IMR-90 (cell line): Measurements from ENCODE around the gene WDR81. TPM values are rescaled to one million over a fixed set of nuclear protein-coding genes. Genes with fewer than 3 reads are reported as not detected.

Source experiments
- ATAC-seq: fragments of 200-7000 bp; cut with Tn5 transposase; 2 replicates; pipeline ENCODE4 v1.9.1; 2020; ENCODE audit warnings: low read depth, mild to moderate bottlenecking, moderate library complexity
- BruUV-seq: library from RNA; stranded (reverse); fragments of 400-500 nt; replicated peaks from 2 replicates; lab custom pipeline; 2021; lab: Mats Ljungman, UMichigan
- CTCF ChIA-PET: fragments of 300-600 bp; formaldehyde crosslinking; extraction: SDS; loops from one replicate; lab custom pipeline; 2021; ENCODE audit warnings: antibody characterized with exemption; lab: Yijun Ruan, JAX
- POLR2A ChIA-PET: fragments of 300-600 bp; sonication (Branson Sonifier 250); formaldehyde crosslinking; loops from one replicate; lab custom pipeline; 2022; ENCODE audit warnings: antibody characterized with exemption; ENCODE audit not compliant: unreplicated experiment; lab: Charles Lee
- DNase-seq: peaks from one replicate; pipeline ENCODE4 v3.0.0; 2013
- H2AFZ ChIP-seq: replicated peaks from 2 replicates; pipeline ENCODE3; 2013; ENCODE audit warnings: low read length, mild to moderate bottlenecking; ENCODE audit not compliant: poor library complexity
- H2AK5ac ChIP-seq: 2 replicates; pipeline ENCODE4 v1.6.1; 2013; ENCODE audit warnings: low read depth, low read length, inconsistent platforms
- H2AK9ac ChIP-seq: replicated peaks from 2 replicates; pipeline ENCODE3; 2013; ENCODE audit warnings: mild to moderate bottlenecking, low read depth, low read length, moderate library complexity; ENCODE audit not compliant: poor library complexity
- H2BK120ac ChIP-seq: 2 replicates; pipeline ENCODE4 v1.6.1; 2013; ENCODE audit warnings: low read depth, low read length, inconsistent platforms
- H2BK15ac ChIP-seq: 3 replicates; pipeline ENCODE4 v1.6.1; 2013; ENCODE audit warnings: low read depth, low read length, inconsistent platforms
- H2BK20ac ChIP-seq: 2 replicates; pipeline ENCODE4 v1.6.1; 2013; ENCODE audit warnings: low read depth, mild to moderate bottlenecking, inconsistent platforms, low read length, moderate library complexity
- H2BK5ac ChIP-seq: 2 replicates; pipeline ENCODE4 v1.6.1; 2013; ENCODE audit warnings: mild to moderate bottlenecking, low read depth, low read length, inconsistent platforms; ENCODE audit not compliant: poor library complexity, severe bottlenecking
- H3K14ac ChIP-seq: replicated peaks from 2 replicates; pipeline ENCODE4 v1.6.1; 2013; ENCODE audit warnings: low read depth, low read length, inconsistent platforms
- H3K18ac ChIP-seq: 2 replicates; pipeline ENCODE4 v1.6.1; 2013; ENCODE audit warnings: low read depth, low read length, control low read depth
- H3K23ac ChIP-seq: 2 replicates; pipeline ENCODE4 v1.6.1; 2013; ENCODE audit warnings: low read depth, low read length, inconsistent platforms
- H3K27ac ChIP-seq: 2 replicates; pipeline ENCODE4 v1.5.1; 2013; ENCODE audit warnings: mild to moderate bottlenecking, control low read depth, low read length; ENCODE audit not compliant: insufficient read depth
- H3K27me3 ChIP-seq: 2 replicates; pipeline ENCODE4 v1.6.1; 2013; ENCODE audit warnings: low read length; ENCODE audit not compliant: control insufficient read depth, insufficient read depth
- H3K36me3 ChIP-seq: 2 replicates; pipeline ENCODE4 v1.6.1; 2013; ENCODE audit warnings: low read length, mixed read lengths; ENCODE audit not compliant: control insufficient read depth, insufficient read depth
- H3K4ac ChIP-seq: 2 replicates; pipeline ENCODE4 v1.6.1; 2013; ENCODE audit warnings: low read depth, low read length, inconsistent platforms
- H3K4me1 ChIP-seq: 2 replicates; pipeline ENCODE4 v1.6.1; 2013; ENCODE audit warnings: low read length, mixed read lengths; ENCODE audit not compliant: control insufficient read depth, insufficient read depth
- H3K4me2 ChIP-seq: 2 replicates; pipeline ENCODE4 v1.6.1; 2013; ENCODE audit warnings: low read depth, mild to moderate bottlenecking, control low read depth, low read length, moderate library complexity
- H3K4me3 ChIP-seq: 2 replicates; pipeline ENCODE4 v1.5.1; 2013; ENCODE audit warnings: low read depth, mild to moderate bottlenecking, control low read depth, low read length, moderate library complexity; ENCODE audit not compliant: insufficient read depth
- H3K56ac ChIP-seq: 2 replicates; pipeline ENCODE4 v1.6.1; 2013; ENCODE audit warnings: low read length, inconsistent platforms; ENCODE audit not compliant: insufficient read depth; ENCODE audit errors: extremely low read depth
- H3K79me1 ChIP-seq, 2 experiments: 2 replicates each; pipeline ENCODE4 v1.6.1; 2013; ENCODE audit warnings: low read length in 2 of 2, inconsistent platforms in 1 of 2, low read depth in 1 of 2
- H3K9ac ChIP-seq: 2 replicates; pipeline ENCODE4 v1.6.1; 2013; ENCODE audit warnings: low read depth, low read length, control low read depth
- H3K9me1 ChIP-seq: 2 replicates; pipeline ENCODE4 v1.6.1; 2013; ENCODE audit warnings: low read length, inconsistent platforms; ENCODE audit not compliant: insufficient read depth
- H3K9me3 ChIP-seq: 2 replicates; pipeline ENCODE4 v1.6.1; 2013; ENCODE audit warnings: low read length; ENCODE audit not compliant: control insufficient read depth, insufficient read depth
- H4K20me1 ChIP-seq: 2 replicates; pipeline ENCODE4 v1.6.1; 2013; ENCODE audit warnings: low read length, inconsistent platforms; ENCODE audit not compliant: insufficient read depth
- H4K5ac ChIP-seq: 2 replicates; pipeline ENCODE4 v1.6.1; 2013; ENCODE audit warnings: mild to moderate bottlenecking, low read depth, low read length, control low read depth
- H4K8ac ChIP-seq, 2 experiments: 2 replicates each; pipeline ENCODE4 v1.6.1; 2013; ENCODE audit warnings: low read depth in 2 of 2, low read length in 2 of 2, control low read depth in 1 of 2, inconsistent platforms in 1 of 2
- H4K91ac ChIP-seq: 2 replicates; pipeline ENCODE4 v1.6.1; 2013; ENCODE audit warnings: low read depth, low read length, inconsistent platforms; ENCODE audit not compliant: insufficient read depth
- BHLHE40 ChIP-seq: fragments of 150-350 bp; IDR thresholded peaks from 2 replicates; pipeline ENCODE4 v1.6.1; 2016; ENCODE audit warnings: mild to moderate bottlenecking, low read depth, low read length
- CEBPB ChIP-seq: IDR thresholded peaks from 2 replicates; pipeline ENCODE4 v1.6.1; 2012; ENCODE audit warnings: low read depth, low read length, improper control_type of control experiment
- CHD1 ChIP-seq: IDR thresholded peaks from 2 replicates; pipeline ENCODE4 v1.6.1; 2012; ENCODE audit warnings: low read depth, low read length, improper control_type of control experiment
- FOS ChIP-seq: fragments of 150-350 bp; IDR thresholded peaks from 2 replicates; pipeline ENCODE4 v1.6.1; 2016; ENCODE audit warnings: low read depth, low read length
- MAFK ChIP-seq: IDR thresholded peaks from 2 replicates; pipeline ENCODE4 v1.6.1; 2012; ENCODE audit warnings: low read depth, low read length, improper control_type of control experiment
- SMC3 ChIP-seq: fragments of 150-350 bp; IDR thresholded peaks from 2 replicates; pipeline ENCODE4 v1.6.1; 2016; ENCODE audit warnings: low read depth, mild to moderate bottlenecking, antibody characterized with exemption, low read length, moderate library complexity
- WGBS, 2 experiments: methylation state at CpG; one replicate each; pipeline versions ENCODE4 v1.1.5 to v1.1.7; 2013; ENCODE audit warnings: missing lambda C conversion rate in 2 of 2; ENCODE audit not compliant: insufficient read length in 1 of 2; ENCODE audit errors: extremely low coverage in 2 of 2; 5-methylcytosine and 5-hydroxymethylcytosine counted together
- dilution Hi-C: fragments of 300-500 bp; cut with HindIII; formaldehyde crosslinking; loops from one replicate; pipeline ENCODE4 v1.14.3; 2018; ENCODE audit warnings: low sequenced_read_pairs; ENCODE audit not compliant: unreplicated experiment
- in situ Hi-C: fragments of 300-500 bp; cut with MboI; formaldehyde crosslinking; loops from 3 replicates; pipeline ENCODE4 v1.14.3; 2019; ENCODE audit warnings: low sequenced_read_pairs, inconsistent platforms, mixed read lengths
- intact Hi-C: fragments of 100-400 bp; cut with micrococcal nuclease; formaldehyde crosslinking; loops from 2 replicates; pipeline ENCODE4 v1.10.0; 2022
- polyA plus RNA-seq, 3 experiments: library from polyadenylated mRNA; depleted of rRNA; stranded (reverse); fragments of >200 nt; gene quantifications; 2 replicates each; pipeline ENCODE4 v1.2.3, GENCODE V29; 2012; ENCODE audit warnings: low replicate concordance in 1 of 3
- total RNA-seq: library from RNA; depleted of rRNA; stranded (reverse); fragments of >200 nt; gene quantifications from 2 replicates; pipeline ENCODE4 v1.2.3, GENCODE V29; 2012

The WDR81 gene
- total and polyA plus RNA-seq, 2 of the 4 experiments (the other 2 are of a cell fraction) = 3.0 to 8.4 TPM

- Histone ChIP-seq H3K4me2 (no peak overlapping the region), H3K23ac (no peak overlapping the region), H3K9me3 (no peaks in the 10 kb centered on the region), H2AK9ac (no peak overlapping the region), H4K8ac (no peak overlapping the region), H4K5ac (no peak overlapping the region), H3K14ac (no peak overlapping the region), H2AK5ac (no peak overlapping the region), H3K18ac (no peak overlapping the region), H3K36me3 (peaks cover 31% of the 10 kb centered on the region), H2BK120ac (no peak overlapping the region), H3K4me1 (peaks cover 8% of the 10 kb centered on the region), H4K91ac (no peak overlapping the region), H2BK15ac (no peak overlapping the region), H3K9ac (no peak overlapping the region), H2AFZ (no peak overlapping the region), H2BK20ac (no peak overlapping the region), H3K4me3 (no peak overlapping the region), H4K20me1 (no peaks in the 10 kb centered on the region), H3K4ac (no peak overlapping the region), H3K27me3 (no peaks in the 10 kb centered on the region), H2BK5ac (no peak overlapping the region), H3K79me1 (peaks cover 0 to 13% of the 10 kb centered on the region in 2 experiments; a peak in 1 of 4 replicates), H3K27ac (no peak overlapping the region), H3K56ac (no peak overlapping the region), H3K9me1 (peaks cover 4% of the 10 kb centered on the region; the same call in 1 of the 2 replicates)
- TF ChIP-seq BHLHE40 = no peak
- no peak for TF ChIP-seq CHD1
- TF ChIP-seq MAFK = no peak
- no peak for TF ChIP-seq FOS
- TF ChIP-seq SMC3 = no peak
- no peak for TF ChIP-seq CEBPB
- DNase-seq (no peak), ATAC-seq (no peak)
- ChIA-PET CTCF (no interaction called here), POLR2A (interaction anchor here (0.5 kb wide), 1 partner anchor 97 kb away, joined by 3 read pairs; the partner anchor contains the start of genes RPA1 and SMYD4)
- dilution Hi-C loops (no loop called here), in situ Hi-C loops (no loop called here), intact Hi-C loops (no loop called here)
- BruUV-seq = no TSS peak
- WGBS, 2 experiments = 93% methylated on average over 15 of the region's 22 CpGs; no CpG with 5 or more reads in 1 of the 2 experiments
These were observed 7.8 kb downstream of the WDR81 start for GRCh38 chr17:1732241-1732832.
